ENCODE data around the gene CCDC88C.

GRCh38 chr14:91269076-91269991, 148.3 kb downstream of the CCDC88C start:
- TF ChIP-seq, protein P1, sequence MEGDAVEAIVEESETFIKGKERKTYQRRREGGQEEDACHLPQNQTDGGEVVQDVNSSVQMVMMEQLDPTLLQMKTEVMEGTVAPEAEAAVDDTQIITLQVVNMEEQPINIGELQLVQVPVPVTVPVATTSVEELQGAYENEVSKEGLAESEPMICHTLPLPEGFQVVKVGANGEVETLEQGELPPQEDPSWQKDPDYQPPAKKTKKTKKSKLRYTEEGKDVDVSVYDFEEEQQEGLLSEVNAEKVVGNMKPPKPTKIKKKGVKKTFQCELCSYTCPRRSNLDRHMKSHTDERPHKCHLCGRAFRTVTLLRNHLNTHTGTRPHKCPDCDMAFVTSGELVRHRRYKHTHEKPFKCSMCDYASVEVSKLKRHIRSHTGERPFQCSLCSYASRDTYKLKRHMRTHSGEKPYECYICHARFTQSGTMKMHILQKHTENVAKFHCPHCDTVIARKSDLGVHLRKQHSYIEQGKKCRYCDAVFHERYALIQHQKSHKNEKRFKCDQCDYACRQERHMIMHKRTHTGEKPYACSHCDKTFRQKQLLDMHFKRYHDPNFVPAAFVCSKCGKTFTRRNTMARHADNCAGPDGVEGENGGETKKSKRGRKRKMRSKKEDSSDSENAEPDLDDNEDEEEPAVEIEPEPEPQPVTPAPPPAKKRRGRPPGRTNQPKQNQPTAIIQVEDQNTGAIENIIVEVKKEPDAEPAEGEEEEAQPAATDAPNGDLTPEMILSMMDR (conservative IDR thresholded peaks at IDR 0.05; ENCODE audit: low read length): no peak
- no peak for TF ChIP-seq EZH2phosphoT487 (IDR thresholded peaks at IDR 0.05; ENCODE audit: borderline replicate concordance, low read depth, low read length)

All from OCI-LY7 (cell line).